Activated T-helper 1 cell treated with anti-CD3 and anti-CD28 coated beads, Interleukin-12 subunit alpha, Interleukin-12 subunit beta, Interleukin-2, Interleukin-4 antibody, amounts not matched to agents 30 ng/mL and 10 ng/mL and 1 ng/mL, durations not matched to agents 14 hours and 24 hours and 36 hours (primary cell): ENCODE results near the gene ANK3. TPM values are rescaled to one million over a fixed set of nuclear protein-coding genes. Genes with fewer than 3 reads are reported as not detected.

Experiments
- DNase-seq: peaks from one replicate; pipeline ENCODE4 v3.0.0; 2021; ENCODE audit warnings: low spot score
- H3K27ac Mint-ChIP-seq: one replicate; pipeline ENCODE4 v1.8.0; 2021; ENCODE audit warnings: mild to moderate bottlenecking, mixed read lengths
- H3K27me3 Mint-ChIP-seq: one replicate; pipeline ENCODE4 v1.8.0; 2022; ENCODE audit warnings: mild to moderate bottlenecking, moderate library complexity, mixed read lengths; ENCODE audit not compliant: insufficient read depth
- H3K36me3 Mint-ChIP-seq: one replicate; pipeline ENCODE4 v1.8.0; 2021; ENCODE audit warnings: low read depth, mixed read lengths
- H3K4me1 Mint-ChIP-seq: one replicate; pipeline ENCODE4 v1.8.0; 2021; ENCODE audit warnings: low read depth, mixed read lengths
- H3K4me3 Mint-ChIP-seq: one replicate; pipeline ENCODE4 v1.8.0; 2021; ENCODE audit warnings: mild to moderate bottlenecking, moderate library complexity, mixed read lengths
- H3K9me3 Mint-ChIP-seq: one replicate; pipeline ENCODE4 v1.8.0; 2021; ENCODE audit warnings: mixed read lengths
- intact Hi-C: fragments of 100-400 bp; cut with micrococcal nuclease; formaldehyde crosslinking; loops from one replicate; pipeline ENCODE4 v1.15.1; 2024
- total RNA-seq: library from RNA; stranded (reverse); gene quantifications from 2 replicates; pipeline ENCODE4 v1.2.3, GENCODE V29; 2022

Gene ANK3
- total RNA-seq, 1 donor from 2014 or later: 26.8 TPM

DNA sequence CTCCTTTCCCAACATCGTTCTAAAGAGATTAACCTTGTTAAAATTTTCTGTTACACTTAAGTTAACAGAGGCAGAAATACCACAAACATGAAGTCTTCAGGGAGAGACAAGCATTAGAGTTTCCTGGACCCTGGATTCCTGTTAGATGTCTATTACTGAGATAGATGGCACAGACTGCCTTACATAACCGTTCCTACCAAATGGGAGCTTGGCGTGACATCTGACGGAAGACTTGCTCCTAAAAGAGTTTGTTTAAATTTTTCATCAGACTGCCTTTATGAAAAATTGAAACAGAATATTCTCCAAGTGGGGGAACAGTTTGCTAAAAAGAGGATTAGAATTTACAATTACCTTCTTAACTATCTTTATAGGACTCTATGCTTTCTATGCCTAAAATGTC, 22.7 kb downstream of the ANK3 start:
- intact Hi-C loops: no loop called here
- Mint-ChIP-seq H3K36me3 (no peaks in the 10 kb centered on the region), H3K4me3 (no peak overlapping the region), H3K27ac (no peak overlapping the region), H3K4me1 (no peaks in the 10 kb centered on the region), H3K9me3 (no peaks in the 10 kb centered on the region), H3K27me3 (no peaks in the 10 kb centered on the region)
- DNase-seq: no peak

DNA sequence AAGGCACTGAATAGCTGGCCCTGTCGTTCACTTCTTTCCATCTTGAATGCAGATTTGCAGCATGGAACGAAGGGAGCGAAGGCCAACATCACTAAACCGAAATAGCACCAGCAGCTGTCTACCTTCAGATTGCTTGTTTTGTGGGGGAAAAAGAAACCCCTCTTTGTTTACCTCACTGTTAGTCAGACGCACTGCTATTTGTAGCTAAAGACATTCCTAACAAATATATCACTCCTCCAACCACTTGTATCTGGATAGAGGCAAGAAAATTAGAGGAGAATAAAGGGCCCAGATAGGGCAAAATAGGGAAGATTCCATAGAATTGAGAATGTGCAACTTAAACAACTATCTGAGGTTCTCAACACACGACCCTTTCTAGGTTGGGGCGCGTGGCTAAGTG, 26.5 kb downstream of the ANK3 start:
- DNase-seq: no peak
- Mint-ChIP-seq H3K4me3 (no peak overlapping the region), H3K27ac (no peak overlapping the region), H3K36me3 (peaks cover 2% of the 10 kb centered on the region), H3K27me3 (no peaks in the 10 kb centered on the region), H3K9me3 (no peaks in the 10 kb centered on the region), H3K4me1 (no peaks in the 10 kb centered on the region)
- intact Hi-C loops: no loop called here

DNA sequence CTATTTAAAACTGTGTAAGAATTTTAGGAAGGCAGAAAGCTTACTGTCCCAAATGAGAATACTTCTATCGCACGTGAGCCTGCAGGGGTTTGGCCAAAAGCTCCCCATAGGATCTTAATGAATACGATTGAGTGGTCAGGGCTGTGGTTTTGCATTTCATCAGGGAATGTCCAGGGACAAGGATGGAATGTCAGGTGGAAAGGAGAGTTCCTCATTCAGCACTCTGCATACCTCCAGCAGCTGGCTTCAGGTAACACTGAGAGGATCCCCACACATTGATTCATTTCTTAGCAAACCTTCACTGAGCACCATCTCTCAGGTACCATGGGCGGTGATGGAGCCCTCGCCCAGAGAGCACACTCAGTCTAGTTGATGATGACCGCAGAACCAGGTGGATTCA, 27.2 kb downstream of the ANK3 start:
- no peaks in the 10 kb centered on the region for H3K9me3 Mint-ChIP-seq
- H3K27ac Mint-ChIP-seq: no peak overlapping the region
- no peak for DNase-seq
- no peaks in the 10 kb centered on the region for H3K4me1 Mint-ChIP-seq
- peaks cover 2% of the 10 kb centered on the region for H3K36me3 Mint-ChIP-seq
- intact Hi-C loops: no loop called here
- no peaks in the 10 kb centered on the region for H3K27me3 Mint-ChIP-seq
- H3K4me3 Mint-ChIP-seq: no peak overlapping the region

DNA sequence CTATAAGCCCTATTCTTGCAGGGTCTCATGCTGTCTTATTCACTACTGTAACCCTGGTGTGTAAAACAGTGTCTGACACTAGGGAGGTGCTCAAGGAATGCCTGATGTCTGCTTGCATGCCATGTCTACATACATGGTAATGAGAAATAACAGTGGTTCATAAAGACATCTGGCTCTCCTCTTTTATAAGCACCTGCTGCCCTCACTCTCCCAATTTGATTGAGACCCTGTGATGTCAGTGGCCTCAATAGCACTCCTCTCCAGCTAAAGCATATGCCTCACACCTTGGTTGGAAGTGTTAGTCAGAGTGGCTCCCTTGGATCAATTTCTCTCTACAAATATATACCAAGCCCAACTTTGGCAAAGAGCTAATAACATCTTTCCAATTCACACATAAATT, 30.6 kb downstream of the ANK3 start:
- Mint-ChIP-seq H3K27me3 (no peaks in the 10 kb centered on the region), H3K4me3 (no peak overlapping the region), H3K36me3 (peaks cover 2% of the 10 kb centered on the region), H3K27ac (no peak overlapping the region), H3K9me3 (no peaks in the 10 kb centered on the region), H3K4me1 (no peaks in the 10 kb centered on the region)
- DNase-seq: no peak
- intact Hi-C loops: no loop called here

DNA sequence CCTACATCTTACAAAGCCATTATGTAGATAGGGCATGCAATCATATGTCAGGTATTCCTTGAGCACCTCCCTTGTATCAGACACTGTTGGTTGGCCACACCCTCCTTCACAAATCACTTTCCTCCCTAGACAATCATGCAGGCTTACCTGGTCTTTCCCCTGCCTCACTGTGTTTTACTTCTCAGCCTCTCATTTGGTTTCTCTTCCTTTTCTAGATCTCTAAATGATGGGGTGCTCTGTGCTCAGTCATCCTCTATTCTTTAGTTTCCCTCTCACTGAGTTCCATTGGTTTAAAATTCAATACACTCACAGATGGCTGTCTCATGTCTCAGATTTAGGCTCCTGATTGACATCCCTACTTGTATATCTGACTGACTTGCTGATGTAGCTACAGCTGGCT, 31.4 kb downstream of the ANK3 start:
- intact Hi-C loops: no loop called here
- no peak overlapping the region for H3K4me3 Mint-ChIP-seq
- DNase-seq: no peak
- H3K4me1 Mint-ChIP-seq: no peaks in the 10 kb centered on the region
- H3K27ac Mint-ChIP-seq: no peak overlapping the region
- H3K9me3 Mint-ChIP-seq: no peaks in the 10 kb centered on the region
- no peaks in the 10 kb centered on the region for H3K27me3 Mint-ChIP-seq
- H3K36me3 Mint-ChIP-seq: peaks cover 4% of the 10 kb centered on the region

DNA sequence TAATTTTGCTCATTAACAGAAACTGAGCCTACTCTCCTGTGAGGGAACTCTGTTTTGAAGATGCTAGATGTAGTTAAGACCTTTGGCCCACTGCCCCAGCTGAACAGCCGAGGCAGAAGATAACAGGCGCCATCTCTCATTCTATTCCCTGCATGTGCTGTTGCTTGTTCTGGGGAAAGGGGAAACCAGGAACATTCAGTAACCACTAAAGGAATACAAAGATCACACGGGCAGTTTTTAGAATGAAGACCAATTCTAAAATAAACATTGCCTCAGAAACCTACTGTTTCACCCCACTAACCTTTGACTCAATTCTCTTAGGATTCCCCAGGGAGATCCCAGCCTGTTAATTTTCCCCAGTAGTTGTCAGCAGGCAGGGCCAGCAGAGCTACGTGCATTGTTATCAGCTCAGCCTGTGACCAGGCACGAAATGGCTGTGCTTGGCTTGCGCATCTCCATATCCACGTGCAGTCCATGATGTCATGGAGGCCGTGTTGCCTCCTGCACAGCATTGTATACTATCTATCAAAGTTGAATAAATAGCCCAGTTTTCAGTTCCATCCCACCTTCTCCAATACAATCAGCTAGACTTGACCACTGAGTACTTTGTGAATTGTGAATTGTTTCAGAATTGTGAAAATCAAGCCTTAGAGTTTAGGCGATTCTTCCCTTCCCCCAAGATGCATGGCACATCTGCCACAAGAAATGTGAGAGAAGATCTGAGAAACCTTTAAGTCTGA, 36.0 kb downstream of the ANK3 start:
- intact Hi-C loops: no loop called here
- no peaks in the 10 kb centered on the region for H3K9me3 Mint-ChIP-seq
- no peak for DNase-seq

DNA sequence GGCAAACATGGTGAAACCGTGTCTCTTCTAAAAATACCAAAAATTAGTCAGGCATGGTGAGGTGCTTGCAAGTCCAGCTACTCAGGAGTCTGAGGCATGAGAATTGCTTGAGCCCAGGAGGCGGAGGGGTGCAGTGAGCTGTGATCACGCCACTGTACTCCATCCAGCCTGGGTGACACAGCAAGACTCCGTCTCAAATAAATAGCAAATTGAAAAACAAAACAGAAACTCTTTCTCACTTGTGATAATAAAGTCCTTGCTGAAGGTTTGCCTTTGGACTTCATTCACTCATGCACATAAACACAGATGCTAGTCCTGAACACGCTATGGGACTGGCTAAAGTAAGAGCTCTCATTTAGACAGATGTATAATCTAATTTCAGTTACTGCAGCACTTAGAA, 37.6 kb downstream of the ANK3 start:
- Mint-ChIP-seq H3K4me3 (no peak overlapping the region), H3K27me3 (no peaks in the 10 kb centered on the region), H3K36me3 (peaks cover 2% of the 10 kb centered on the region), H3K27ac (no peak overlapping the region), H3K4me1 (no peaks in the 10 kb centered on the region), H3K9me3 (no peaks in the 10 kb centered on the region)
- intact Hi-C loops: no loop called here
- DNase-seq: no peak

More for the DNA sequence above, 36.0 kb downstream of the ANK3 start:
- peaks cover 2% of the 10 kb centered on the region for H3K36me3 Mint-ChIP-seq
- H3K4me3 Mint-ChIP-seq: no peak overlapping the region
- no peaks in the 10 kb centered on the region for H3K4me1 Mint-ChIP-seq
- H3K27ac Mint-ChIP-seq: no peak overlapping the region
- H3K27me3 Mint-ChIP-seq: no peaks in the 10 kb centered on the region

DNA sequence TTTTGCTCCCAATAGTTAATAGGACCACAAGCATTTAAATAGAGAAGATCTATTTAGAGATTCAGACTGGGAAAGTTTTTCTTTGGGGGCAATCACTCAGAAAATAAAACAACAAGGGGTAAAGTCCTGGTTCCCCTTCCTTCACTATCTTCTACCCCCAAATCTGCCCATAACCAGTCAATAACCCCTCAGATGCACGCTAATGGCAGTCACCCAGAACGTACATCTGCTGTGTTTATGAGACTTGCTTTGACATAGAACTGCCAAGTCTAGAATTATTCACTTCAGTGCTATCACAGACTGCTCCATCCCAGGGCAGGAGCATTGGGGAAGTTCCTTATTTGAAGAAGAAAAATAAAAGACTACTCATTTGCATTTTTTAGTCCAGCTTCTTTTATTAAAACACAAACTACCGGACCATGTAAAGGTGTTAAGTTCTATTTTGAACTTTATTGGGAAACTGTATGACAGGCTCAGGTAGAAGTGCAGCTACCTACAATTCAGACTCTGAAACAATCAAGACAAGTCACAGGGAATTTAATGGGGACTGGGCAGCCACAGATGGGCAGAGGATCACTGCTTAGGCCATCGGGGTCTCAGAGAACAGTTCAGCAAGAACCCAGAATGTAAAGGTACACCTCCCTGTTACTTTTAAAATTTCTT, 38.4 kb downstream of the ANK3 start:
- Mint-ChIP-seq H3K4me3 (no peak overlapping the region), H3K9me3 (no peaks in the 10 kb centered on the region), H3K36me3 (peaks cover 2% of the 10 kb centered on the region)

DNA sequence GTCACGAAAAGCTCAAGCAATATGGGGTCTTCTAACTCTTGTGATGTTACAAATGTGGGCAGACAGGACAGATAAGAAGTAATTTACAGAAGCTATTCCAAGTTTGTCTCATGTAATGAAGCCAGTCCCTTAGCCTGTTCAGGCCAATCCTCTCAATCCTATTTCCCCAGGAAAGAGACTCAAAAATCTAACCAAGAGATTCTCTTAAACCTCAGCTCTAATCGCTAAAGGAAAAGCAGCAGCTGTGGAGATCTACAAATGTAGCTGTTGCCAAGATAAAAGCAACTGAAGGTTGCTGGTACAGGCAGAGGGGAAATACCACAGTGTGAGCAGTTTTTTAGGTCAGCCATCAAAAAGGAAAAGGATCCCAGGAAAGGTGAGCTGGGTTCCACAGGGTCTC, 39.3 kb downstream of the ANK3 start:
- H3K27ac Mint-ChIP-seq: no peak overlapping the region
- intact Hi-C loops: no loop called here
- H3K27me3 Mint-ChIP-seq: no peaks in the 10 kb centered on the region
- H3K9me3 Mint-ChIP-seq: no peaks in the 10 kb centered on the region
- no peaks in the 10 kb centered on the region for H3K4me1 Mint-ChIP-seq
- DNase-seq: no peak
- no peak overlapping the region for H3K4me3 Mint-ChIP-seq
- H3K36me3 Mint-ChIP-seq: peaks cover 2% of the 10 kb centered on the region

More for the DNA sequence above, 38.4 kb downstream of the ANK3 start:
- H3K27ac Mint-ChIP-seq: no peak overlapping the region
- no peaks in the 10 kb centered on the region for H3K4me1 Mint-ChIP-seq
- no peaks in the 10 kb centered on the region for H3K27me3 Mint-ChIP-seq
- DNase-seq: no peak
- intact Hi-C loops: no loop called here

DNA sequence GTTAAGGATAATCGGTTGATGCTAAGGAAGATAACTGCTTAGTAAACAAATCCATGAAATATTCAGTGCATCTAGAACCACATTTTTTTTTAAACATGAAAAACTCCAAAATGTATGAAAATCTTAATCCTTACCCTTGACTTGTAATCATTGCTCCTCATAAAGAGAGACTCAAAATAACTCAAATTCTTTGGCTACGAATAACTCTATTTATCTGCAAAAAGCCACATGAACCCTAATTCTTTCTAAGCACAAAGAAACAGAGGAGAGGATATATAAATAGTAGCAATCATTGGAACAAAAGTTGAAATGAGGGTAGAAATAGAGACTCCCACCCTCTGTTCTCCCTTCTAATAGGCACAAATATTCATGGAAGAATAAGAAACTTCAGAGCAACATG, 40.2 kb downstream of the ANK3 start:
- no peaks in the 10 kb centered on the region for H3K27me3 Mint-ChIP-seq
- no peaks in the 10 kb centered on the region for H3K9me3 Mint-ChIP-seq
- intact Hi-C loops: no loop called here
- no peak for DNase-seq
- H3K4me3 Mint-ChIP-seq: no peak overlapping the region
- no peak overlapping the region for H3K27ac Mint-ChIP-seq
- no peaks in the 10 kb centered on the region for H3K4me1 Mint-ChIP-seq
- peaks cover 2% of the 10 kb centered on the region for H3K36me3 Mint-ChIP-seq

DNA sequence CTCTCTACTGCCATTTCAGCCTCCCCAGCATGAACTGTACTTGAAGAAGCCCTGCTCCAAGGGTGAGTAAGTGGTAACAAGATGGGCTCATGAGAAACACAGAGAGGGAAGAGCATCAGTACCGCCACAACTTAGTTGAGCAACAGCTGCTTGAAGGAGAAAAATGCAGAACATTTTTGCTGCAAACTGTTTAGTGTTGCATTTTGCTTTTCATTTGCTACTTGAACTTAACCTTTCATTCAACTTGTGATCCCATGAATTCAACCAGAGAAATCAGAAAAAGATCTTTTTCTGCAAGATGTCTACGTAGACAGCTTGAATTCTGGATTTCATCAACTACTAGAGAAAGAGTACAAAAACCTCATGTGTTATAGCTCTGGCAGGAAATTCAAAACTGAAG, 40.7 kb downstream of the ANK3 start:
- H3K27ac Mint-ChIP-seq: no peak overlapping the region
- no peaks in the 10 kb centered on the region for H3K9me3 Mint-ChIP-seq
- no peak overlapping the region for H3K4me3 Mint-ChIP-seq
- H3K27me3 Mint-ChIP-seq: no peaks in the 10 kb centered on the region
- H3K4me1 Mint-ChIP-seq: no peaks in the 10 kb centered on the region
- no peak for DNase-seq
- H3K36me3 Mint-ChIP-seq: peaks cover under 1% of the 10 kb centered on the region
- intact Hi-C loops: no loop called here

DNA sequence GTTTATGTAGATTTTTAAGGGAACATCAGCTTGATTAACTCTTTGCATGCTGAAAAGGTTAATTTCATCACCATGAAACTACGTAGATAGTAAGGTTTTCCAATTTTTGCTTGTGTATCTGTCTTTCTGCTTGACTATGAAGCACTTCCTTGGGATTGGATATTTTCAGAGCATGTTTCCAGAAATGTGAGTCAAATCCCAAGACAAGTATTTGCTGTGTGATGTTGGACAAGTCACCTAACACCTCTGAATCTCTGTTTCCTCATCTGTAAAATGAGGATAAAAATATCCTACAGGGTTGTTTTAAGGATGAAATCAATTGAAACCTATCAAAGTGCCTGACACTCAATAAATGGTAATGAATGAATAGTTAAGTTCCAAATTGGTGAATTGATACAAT, 42.4 kb downstream of the ANK3 start:
- Mint-ChIP-seq H3K4me3 (no peak overlapping the region), H3K4me1 (no peaks in the 10 kb centered on the region), H3K9me3 (no peaks in the 10 kb centered on the region), H3K36me3 (no peaks in the 10 kb centered on the region), H3K27ac (no peak overlapping the region), H3K27me3 (no peaks in the 10 kb centered on the region)
- no peak for DNase-seq
- intact Hi-C loops: no loop called here

DNA sequence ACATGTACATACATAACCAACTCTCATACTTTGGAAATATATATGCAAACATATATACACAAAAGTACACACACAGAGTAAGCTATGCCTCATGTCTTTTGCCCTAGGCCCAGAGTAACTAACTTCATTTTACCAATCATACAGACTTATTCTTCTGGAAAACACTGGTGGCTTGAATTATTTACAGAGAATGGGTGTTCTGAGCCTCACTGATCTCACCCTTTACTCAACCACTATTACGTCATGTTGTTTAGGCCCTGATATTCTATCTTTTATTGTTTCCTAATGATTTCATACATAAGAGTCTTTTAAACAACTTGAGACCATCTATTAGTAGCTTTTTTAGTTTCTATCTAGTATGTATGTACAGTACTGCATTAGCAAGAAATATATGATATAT, 43.0 kb downstream of the ANK3 start:
- Mint-ChIP-seq H3K36me3 (no peaks in the 10 kb centered on the region), H3K9me3 (no peaks in the 10 kb centered on the region), H3K4me1 (no peaks in the 10 kb centered on the region), H3K27me3 (no peaks in the 10 kb centered on the region), H3K27ac (no peak overlapping the region), H3K4me3 (no peak overlapping the region)
- no peak for DNase-seq
- intact Hi-C loops: no loop called here
